ENCODE measurements around the gene SCAND1. TPM values are rescaled to one million over a fixed set of nuclear protein-coding genes. Genes with fewer than 3 reads are reported as not detected.
A peak's percentile ranks its signal among the peaks of the same experiment; 100 is the strongest.
"Not testable (repeated sequence)": the region's sequence is repeated elsewhere in the genome, so short reads cannot be mapped to it uniquely, and the experiment has no call there.

The SCAND1 gene
- total RNA-seq, 1 experiment from 2014 or later, result 54.6 TPM

- ChIA-PET POLR2A (interaction anchor here (0.5 to 6.8 kb wide), 75 partner anchors 8 to 901 kb away, joined by 3 to 125 read pairs (median 5); partner anchors contain the start of genes AAR2, CEP250, CNBD2 and CPNE1), CTCF (interaction anchor here (0.5 to 5.3 kb wide), 51 partner anchors 10 to 1173 kb away, joined by 3 to 42 read pairs (median 5); partner anchors contain the start of genes CNBD2, NFS1, RAB5IF and RBM39)
- Mint-ChIP-seq H3K4me1 (ENCODE audit: insufficient read depth, unreplicated experiment) (peaks cover 13% of the 10 kb centered on the region), H3K36me3 (ENCODE audit: insufficient read depth, unreplicated experiment) (peaks cover 46% of the 10 kb centered on the region), H3K4me3 (ENCODE audit: unreplicated experiment) (peak overlapping the region; percentile 97), H3K27me3 (ENCODE audit: insufficient read depth, unreplicated experiment) (no peaks in the 10 kb centered on the region), H3K9me3 (ENCODE audit: unreplicated experiment) (no peaks in the 10 kb centered on the region), H3K27ac (ENCODE audit: low read depth, unreplicated experiment) (peak overlapping the region; percentile 96)
- BruUV-seq (replicated peaks), result TSS peak; percentile 64
- TF ChIP-seq, protein P1, sequence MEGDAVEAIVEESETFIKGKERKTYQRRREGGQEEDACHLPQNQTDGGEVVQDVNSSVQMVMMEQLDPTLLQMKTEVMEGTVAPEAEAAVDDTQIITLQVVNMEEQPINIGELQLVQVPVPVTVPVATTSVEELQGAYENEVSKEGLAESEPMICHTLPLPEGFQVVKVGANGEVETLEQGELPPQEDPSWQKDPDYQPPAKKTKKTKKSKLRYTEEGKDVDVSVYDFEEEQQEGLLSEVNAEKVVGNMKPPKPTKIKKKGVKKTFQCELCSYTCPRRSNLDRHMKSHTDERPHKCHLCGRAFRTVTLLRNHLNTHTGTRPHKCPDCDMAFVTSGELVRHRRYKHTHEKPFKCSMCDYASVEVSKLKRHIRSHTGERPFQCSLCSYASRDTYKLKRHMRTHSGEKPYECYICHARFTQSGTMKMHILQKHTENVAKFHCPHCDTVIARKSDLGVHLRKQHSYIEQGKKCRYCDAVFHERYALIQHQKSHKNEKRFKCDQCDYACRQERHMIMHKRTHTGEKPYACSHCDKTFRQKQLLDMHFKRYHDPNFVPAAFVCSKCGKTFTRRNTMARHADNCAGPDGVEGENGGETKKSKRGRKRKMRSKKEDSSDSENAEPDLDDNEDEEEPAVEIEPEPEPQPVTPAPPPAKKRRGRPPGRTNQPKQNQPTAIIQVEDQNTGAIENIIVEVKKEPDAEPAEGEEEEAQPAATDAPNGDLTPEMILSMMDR (IDR thresholded peaks at IDR 0.05; ENCODE audit: unreplicated experiment), result no peak
- intact Hi-C loops (cut with micrococcal nuclease), result loop anchor here (1.0 to 10.0 kb wide), 2 partner anchors 185 to 439 kb away; no protein-coding TSS in a partner anchor
- peak; percentile 22 for DNase-seq (ENCODE audit: unreplicated experiment)
Observed at GRCh38 chr20:35953387-35954199, 709 bp downstream of the SCAND1 start.

DNA sequence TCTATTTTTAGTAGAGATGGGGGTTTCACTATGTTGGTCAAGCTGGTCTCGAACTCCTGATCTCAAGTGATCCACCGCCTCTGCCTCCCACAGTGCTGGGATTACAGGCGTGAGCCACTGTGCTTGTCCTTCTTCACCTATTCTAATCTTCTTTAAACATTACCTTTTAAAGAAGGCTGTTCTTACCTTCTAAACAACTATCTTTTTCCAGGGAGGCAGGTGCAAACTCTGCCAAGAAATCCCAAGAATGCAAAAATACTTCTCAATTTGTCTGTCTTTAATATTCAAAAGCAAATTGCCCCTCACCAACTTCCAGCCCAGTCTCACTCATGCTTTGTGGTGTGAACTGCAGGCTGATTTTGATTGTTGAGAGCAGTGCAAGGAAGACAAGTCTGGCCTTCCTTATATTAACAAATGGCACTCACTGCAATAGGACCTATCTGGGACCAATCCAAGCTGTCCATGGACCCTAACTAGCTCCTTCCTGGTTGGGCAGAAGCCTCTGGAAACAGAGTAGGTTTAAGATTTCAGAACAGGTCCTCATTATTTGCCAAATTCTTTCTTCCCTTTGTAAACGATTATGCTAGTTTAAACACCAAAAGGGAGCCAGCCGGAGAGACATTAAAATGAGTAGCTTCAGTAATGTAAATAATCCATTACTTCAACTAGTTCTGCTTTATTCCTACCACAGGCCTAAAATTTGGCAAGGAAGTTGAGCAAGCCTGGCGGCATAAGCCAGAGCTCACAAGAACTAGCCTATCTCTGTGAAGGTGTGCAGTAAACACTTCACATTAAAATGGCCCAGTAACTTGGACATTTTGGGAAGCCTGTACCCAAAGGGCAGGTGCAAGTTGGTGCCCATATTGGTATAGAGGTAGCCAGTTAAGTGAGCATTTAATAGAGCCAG lies 1.6 kb downstream of the SCAND1 start:
- peak overlapping the region; percentile 97 for H3K4me3 Mint-ChIP-seq (ENCODE audit: unreplicated experiment)
- H3K36me3 Mint-ChIP-seq (ENCODE audit: insufficient read depth, unreplicated experiment), result peaks cover 55% of the 10 kb centered on the region
- H3K4me1 Mint-ChIP-seq (ENCODE audit: insufficient read depth, unreplicated experiment), result peaks cover 13% of the 10 kb centered on the region
- no TSS peak for BruUV-seq (replicated peaks)
- no peaks in the 10 kb centered on the region for H3K27me3 Mint-ChIP-seq (ENCODE audit: insufficient read depth, unreplicated experiment)
- peak; percentile 35 for DNase-seq (ENCODE audit: unreplicated experiment)
- intact Hi-C loops (cut with micrococcal nuclease), result loop anchor here (10.0 kb wide), 1 partner anchor 438 kb away; no protein-coding TSS in a partner anchor
- TF ChIP-seq, protein P1 (IDR thresholded peaks at IDR 0.05; ENCODE audit: unreplicated experiment), result no peak
- H3K9me3 Mint-ChIP-seq (ENCODE audit: unreplicated experiment), result no peaks in the 10 kb centered on the region
- CTCF ChIA-PET, result interaction anchor here (0.6 to 5.3 kb wide), 11 partner anchors 10 to 576 kb away, joined by 3 to 42 read pairs (median 10); partner anchors contain the start of genes CNBD2 and RBM39
- POLR2A ChIA-PET, result interaction anchor here (0.6 to 6.8 kb wide), 38 partner anchors 10 to 820 kb away, joined by 3 to 125 read pairs (median 6); partner anchors contain the start of genes AAR2, CNBD2, CPNE1 and EDEM2
- peak overlapping the region; percentile 96 for H3K27ac Mint-ChIP-seq (ENCODE audit: low read depth, unreplicated experiment)

DNA sequence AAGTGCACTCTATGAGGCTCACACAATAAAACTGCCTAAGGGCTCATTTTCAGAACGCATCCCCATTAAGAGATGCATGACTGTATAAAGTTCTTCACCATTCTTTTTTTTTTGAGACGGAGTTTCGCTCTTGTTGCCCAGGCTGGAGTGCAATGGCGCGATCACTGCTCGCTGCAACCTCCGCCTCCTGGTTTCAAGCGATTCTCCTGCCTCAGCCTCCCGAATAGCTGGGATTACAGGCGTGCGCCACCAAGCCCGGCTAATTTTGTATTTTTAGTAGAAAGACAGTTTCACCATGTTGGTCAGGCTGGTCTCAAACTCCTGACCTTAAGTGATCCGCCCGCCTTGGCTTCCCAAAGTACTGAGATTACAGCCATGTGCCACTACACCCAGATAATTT lies 2.2 kb downstream of the SCAND1 start:
- Mint-ChIP-seq H3K36me3 (ENCODE audit: insufficient read depth, unreplicated experiment) (peaks cover 61% of the 10 kb centered on the region), H3K4me1 (ENCODE audit: insufficient read depth, unreplicated experiment) (peaks cover 13% of the 10 kb centered on the region), H3K4me3 (ENCODE audit: unreplicated experiment) (peak overlapping the region; percentile 97), H3K27ac (ENCODE audit: low read depth, unreplicated experiment) (peak overlapping the region; percentile 96)
- not testable (repeated sequence) for BruUV-seq (replicated peaks); H3K27me3 Mint-ChIP-seq (ENCODE audit: insufficient read depth, unreplicated experiment); H3K9me3 Mint-ChIP-seq (ENCODE audit: unreplicated experiment); DNase-seq (ENCODE audit: unreplicated experiment)
- CTCF ChIA-PET, result interaction anchor here (0.7 to 5.3 kb wide), 6 partner anchors 9 to 576 kb away, joined by 3 to 42 read pairs (median 30); partner anchors contain the start of genes CNBD2 and RBM39
- POLR2A ChIA-PET, result interaction anchor here (0.8 to 6.8 kb wide), 17 partner anchors 9 to 285 kb away, joined by 3 to 125 read pairs (median 11); partner anchors contain the start of genes AAR2, NFS1, PHF20 and RBM39
- intact Hi-C loops (cut with micrococcal nuclease), result loop anchor here (10.0 kb wide), 1 partner anchor 437 kb away; no protein-coding TSS in a partner anchor

DNA sequence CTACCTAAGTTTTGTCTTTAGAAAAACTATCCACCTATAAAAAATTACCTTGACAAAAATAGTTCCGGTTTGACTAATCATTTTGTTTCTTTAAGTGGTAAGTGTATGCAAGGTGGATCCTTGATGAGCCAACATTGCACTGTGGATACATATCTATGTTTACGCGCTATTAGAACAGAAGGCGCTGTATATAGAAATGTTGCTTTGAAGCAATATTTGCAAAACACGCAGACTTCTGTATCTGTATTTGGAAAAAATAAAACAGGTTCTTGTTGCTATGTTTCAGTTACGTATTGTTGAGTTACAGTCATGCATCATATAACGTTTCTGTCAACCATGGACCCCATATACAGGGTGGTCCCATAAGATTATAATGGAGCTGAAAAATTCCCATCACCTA lies 4.2 kb downstream of the SCAND1 start:
- no peak for DNase-seq (ENCODE audit: unreplicated experiment)
- H3K27me3 Mint-ChIP-seq (ENCODE audit: insufficient read depth, unreplicated experiment), result no peaks in the 10 kb centered on the region

More for the DNA sequence above, 4.2 kb downstream of the SCAND1 start:
- POLR2A ChIA-PET, result interaction anchor here (0.6 to 1.6 kb wide), 3 partner anchors 8 to 208 kb away, joined by 3 to 6 read pairs (median 4); partner anchors contain the start of gene RBM39
- Mint-ChIP-seq H3K4me3 (ENCODE audit: unreplicated experiment) (no peak overlapping the region), H3K9me3 (ENCODE audit: unreplicated experiment) (no peaks in the 10 kb centered on the region), H3K36me3 (ENCODE audit: insufficient read depth, unreplicated experiment) (peaks cover 73% of the 10 kb centered on the region), H3K27ac (ENCODE audit: low read depth, unreplicated experiment) (no peak overlapping the region), H3K4me1 (ENCODE audit: insufficient read depth, unreplicated experiment) (peaks cover 5% of the 10 kb centered on the region)
- intact Hi-C loops (cut with micrococcal nuclease), result loop anchor here (10.0 kb wide), 1 partner anchor 435 kb away; no protein-coding TSS in a partner anchor
- CTCF ChIA-PET, result interaction anchor here (0.7 kb wide), 1 partner anchor 14 kb away, joined by 4 read pairs; no protein-coding TSS in a partner anchor
- no TSS peak for BruUV-seq (replicated peaks)
- TF ChIP-seq, protein P1 (IDR thresholded peaks at IDR 0.05; ENCODE audit: unreplicated experiment), result no peak

All from MCF 10A (cell line).